ENCODE measurements around the gene KRTAP13-4.

KRTAP13-4 gene, protein sequence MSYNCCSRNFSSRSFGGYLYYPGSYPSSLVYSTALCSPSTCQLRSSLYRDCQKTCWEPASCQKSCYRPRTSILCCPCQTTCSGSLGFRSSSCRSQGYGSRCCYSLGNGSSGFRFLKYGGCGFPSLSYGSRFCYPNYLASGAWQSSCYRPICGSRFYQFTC

DNA sequence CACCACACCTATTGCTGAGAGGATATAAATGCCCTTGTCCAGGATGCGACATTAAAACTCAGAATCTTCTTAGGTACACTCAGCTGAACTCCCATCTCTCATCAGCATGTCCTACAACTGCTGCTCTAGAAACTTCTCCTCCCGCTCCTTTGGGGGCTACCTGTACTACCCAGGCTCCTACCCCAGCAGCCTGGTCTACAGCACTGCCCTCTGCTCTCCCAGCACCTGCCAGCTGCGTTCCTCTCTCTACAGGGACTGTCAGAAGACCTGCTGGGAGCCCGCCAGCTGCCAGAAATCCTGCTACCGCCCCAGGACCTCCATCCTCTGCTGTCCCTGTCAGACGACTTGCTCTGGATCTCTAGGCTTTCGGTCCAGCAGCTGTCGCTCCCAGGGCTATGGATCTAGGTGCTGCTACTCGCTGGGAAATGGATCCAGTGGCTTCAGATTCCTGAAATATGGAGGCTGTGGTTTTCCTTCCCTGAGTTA, at the start of gene KRTAP13-4:
KRTAP13-4 (plus strand) TSS at position 51 of the 486 bp plus-strand sequence; CDS start at position 107, 56 bp downstream.
- no peak for DNase-seq

DNA sequence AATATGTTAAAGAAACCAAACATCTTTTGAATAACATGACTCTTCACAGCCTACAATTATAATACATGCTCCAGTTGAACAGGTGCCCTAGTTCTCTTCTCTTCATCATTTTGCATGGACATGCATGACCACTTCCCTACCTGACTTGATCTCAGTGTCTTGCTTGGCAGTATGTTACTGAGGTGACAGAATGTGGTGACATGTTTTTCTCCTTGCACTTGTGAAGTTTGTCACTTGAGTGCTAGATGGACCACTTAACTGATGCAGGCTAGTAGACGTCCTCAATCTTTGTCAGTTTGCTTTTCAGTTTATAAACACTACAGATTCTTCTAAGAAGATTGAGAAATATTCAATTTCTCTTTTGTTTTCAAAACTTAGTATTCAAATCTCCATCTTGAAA, 47.8 kb upstream of the KRTAP13-4 start:
- no peak for DNase-seq

DNA sequence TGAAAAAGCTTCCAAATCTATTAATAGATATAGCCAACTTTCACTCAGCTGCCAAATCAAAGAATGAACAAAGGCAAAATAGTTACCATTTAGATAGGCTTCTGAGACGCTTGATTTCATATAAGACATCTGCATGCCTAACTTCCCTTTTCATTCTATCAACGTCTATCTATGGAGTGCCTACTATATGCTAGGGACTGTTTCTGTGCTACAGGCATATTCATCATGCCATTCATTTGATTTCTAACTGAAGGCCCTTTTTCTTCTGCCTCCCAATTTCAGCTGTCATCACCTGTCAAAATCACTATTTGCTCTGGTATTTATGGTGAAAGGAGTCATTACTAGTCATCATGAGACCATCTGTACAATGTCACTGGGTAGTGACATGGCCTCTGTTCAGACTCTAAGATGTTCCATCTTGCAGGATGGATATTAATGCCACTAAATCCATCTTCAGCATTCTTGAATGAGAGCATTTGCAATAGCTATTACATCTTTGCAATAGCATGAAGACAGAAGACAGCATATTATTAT, 38.5 kb upstream of the KRTAP13-4 start:
- no peak for DNase-seq

DNA sequence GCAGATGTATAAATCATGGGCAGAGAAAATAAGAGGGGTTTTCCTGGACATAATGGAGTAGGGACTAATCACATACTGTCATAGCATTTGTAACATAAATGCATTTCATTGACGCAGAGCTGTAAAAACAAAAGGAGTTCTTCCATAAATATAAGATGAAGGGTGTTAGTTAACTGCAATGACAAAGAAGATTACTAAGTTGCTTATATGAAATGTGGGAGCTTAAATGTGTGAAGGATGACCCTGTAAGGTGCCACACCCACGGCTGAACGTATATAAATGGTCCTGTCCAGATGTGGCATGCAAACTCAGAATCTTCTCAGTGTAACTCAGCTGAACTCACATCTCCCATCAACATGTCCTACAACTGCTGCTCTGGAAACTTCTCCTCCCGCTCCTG, 34.3 kb upstream of the KRTAP13-4 start, which contains the start of gene KRTAP13-1:
KRTAP13-1 (plus strand) TSS at position 301 of the 400 bp plus-strand sequence; CDS start at position 357, 56 bp downstream.
- no peak for DNase-seq

DNA sequence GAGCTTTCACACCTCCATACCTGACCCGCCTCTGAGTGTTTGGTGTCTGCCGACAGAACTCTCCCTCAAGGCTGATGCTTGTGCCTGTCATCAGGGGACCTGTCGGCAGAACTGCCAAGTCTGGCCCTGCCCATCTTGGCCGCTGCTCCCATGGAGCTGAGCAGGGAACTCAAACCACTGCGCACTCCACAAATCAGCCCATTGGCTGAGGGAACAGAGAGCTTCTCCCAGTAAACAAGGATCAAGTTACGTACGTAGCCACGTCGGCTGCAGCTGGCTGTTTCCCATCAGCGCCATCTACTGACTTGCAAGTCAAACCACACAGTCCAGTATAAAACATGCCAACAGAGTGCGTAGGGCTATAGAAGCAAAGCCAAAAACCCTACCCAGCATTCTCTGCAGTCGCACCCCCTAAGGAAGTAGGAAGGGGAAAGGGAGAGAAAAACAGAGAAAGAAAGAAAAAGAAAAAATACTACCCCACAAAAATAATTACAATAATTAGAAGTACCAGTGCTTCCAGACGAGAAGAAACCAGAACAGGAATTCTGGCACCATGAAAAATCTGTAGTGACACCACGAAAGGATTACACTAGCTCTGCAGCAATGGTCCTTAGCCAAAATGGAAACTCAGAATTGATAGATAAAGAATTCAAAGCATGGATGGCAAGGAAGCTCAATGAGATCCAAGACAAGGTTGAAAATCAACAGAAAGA, 21.1 kb upstream of the KRTAP13-4 start:
- DNase-seq, result peak; percentile 6

DNA sequence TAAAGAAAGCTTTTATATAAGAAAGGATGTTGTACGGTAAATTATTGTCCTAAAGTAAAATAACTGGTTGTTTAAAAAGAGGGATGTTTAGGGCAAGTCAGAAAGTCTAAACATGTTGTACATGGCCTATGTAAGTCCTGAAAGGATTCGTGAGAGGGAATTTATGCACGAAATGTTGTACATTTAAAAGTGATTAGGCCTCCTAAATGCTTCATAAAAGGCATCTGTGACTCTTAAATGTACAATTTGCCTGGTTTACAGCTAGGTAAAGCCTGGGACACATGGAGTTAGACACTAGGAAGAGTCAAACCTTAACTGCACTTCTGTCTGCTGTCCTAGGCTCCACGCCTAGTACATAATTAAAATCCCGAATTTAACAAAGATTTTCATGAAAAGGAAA, 14.0 kb upstream of the KRTAP13-4 start:
- no peak for DNase-seq

DNA sequence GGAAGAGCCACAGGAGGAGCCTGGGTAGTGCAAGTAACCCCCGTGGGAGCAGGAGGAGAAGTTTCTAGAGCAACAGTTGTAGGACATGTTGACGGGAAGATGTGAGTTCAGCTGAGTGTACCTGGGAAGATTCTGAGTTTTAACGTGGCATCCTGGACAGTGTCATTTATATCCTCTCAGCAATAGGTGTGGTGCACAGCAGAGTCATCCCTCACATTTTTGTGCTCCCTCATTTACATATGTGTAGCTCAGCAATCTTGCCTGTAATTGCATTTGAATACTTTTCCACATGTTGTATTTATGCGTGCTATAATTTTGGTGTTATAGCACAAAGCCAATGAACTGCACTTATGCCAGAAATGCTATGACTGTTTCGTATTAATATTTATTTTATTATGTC, 4.2 kb upstream of the KRTAP13-4 start, which contains the start of gene KRTAP13-3:
KRTAP13-3 (minus strand) TSS at position 101 of the 400 bp plus-strand sequence; CDS start at position 87, 14 bp downstream.
- no peak for DNase-seq

DNA sequence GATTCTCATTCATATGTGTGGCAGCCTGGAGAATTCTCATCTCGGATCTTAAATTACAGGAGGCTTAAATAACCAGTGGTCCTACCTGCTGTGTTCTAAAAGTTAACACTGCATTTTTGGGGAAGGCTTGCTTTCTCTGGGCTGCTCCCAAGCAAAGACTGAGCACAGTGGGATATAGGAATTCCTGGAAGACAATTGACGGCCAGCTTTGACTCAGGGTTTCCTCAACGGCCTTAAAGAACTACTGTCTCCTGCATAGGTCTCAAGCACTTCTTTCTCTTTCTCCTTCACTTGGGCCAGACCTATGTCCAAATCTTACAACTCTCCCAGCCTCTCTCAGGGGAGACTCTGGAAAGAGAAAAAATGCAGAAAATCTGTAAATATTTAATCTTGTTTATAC, 3.3 kb upstream of the KRTAP13-4 start:
- DNase-seq, result no peak

DNA sequence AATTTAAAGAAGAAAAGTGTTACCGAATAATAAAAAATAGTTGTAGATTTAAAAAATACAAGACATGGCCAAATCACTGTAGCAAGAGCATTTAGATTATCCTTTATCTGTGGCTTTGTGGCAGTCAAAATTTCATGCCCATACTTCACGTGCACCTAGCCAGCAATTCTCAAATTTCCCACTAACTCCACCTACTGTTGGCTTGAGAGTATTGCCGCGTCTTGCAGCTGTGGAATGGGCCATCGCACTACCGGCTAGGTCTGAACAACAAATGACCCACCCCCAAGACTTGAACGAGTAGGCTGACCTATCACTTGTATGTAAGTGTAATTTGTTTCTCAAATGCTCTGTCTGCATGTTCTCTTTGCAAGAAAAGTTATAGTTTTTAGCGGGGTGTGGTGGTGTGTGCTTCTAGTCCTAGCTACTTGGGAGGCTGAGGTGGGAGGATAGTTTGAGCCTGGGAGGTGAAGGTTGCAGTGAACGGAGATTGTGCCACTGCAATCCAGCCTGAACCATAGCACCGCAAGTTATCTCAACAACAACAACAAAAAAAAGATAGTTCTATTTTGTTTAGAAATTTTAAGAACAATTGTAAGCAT, 4.1 kb downstream of the KRTAP13-4 start:
- DNase-seq, result no peak

DNA sequence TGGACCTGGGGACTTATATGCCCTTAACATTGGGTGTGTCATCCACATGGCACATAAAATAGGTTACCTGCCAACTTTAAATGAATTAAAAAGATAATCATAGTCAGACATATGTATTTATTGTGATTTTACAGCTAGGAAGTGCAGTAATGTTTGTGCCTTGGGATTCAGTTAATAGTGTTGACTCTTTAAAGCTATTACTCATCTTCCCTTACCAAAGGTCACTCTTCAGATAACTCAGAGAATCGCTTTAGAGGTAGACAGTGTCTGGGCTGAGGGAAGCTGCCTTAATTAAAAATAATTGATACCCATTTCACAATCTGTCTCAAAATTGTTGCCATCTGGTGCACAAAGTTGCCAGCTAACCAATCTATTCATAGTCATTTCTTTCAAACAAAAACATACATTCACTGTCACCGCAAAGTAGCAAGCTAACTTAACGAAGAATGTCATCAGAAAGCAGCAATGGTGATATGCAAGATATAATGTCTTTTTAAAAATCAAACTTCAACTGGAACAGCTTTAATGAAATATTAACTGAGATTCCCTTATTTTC, 7.1 kb downstream of the KRTAP13-4 start:
- no peak for DNase-seq

DNA sequence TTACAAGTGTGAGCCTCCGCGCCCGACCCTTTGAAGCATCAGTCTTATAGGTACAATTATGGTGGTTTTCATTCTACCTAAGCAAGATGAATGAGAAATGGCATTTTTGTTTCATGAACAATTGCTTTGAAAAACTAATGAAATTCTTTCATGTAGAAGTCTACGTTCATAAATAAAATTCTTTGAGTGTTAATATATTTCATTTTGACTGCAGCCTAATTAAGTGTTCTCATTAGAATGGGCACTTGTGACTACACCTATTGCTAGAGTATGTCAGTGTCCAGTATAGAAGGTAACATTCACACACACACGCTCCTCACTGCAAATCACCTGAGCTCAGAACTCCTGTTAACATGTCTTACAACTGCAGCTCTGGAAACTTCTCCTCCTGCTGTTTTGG, 10.0 kb downstream of the KRTAP13-4 start, which contains the start of gene KRTAP15-1:
KRTAP15-1 (plus strand) TSS at position 301 of the 400 bp plus-strand sequence; CDS start at position 354, 53 bp downstream.
- DNase-seq, result no peak

DNA sequence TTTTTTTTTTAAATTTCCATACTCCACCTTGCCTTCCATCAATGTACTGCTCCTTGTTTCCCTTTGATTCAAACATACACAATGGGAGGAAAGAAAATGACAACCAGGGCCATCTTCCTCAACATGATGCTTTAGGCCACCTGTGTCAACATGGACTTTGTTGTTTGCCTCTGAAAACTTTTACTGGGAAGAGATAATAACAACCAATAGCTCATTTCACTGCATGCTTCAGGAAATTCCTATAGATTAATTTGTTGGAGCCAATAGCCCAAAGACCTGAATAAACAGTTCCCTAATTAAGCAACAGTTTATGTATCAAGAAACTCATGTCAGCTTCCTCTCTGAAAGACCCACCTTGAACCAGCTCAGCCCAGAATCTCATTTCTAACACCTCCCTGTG, 13.2 kb downstream of the KRTAP13-4 start:
- DNase-seq, result no peak

DNA sequence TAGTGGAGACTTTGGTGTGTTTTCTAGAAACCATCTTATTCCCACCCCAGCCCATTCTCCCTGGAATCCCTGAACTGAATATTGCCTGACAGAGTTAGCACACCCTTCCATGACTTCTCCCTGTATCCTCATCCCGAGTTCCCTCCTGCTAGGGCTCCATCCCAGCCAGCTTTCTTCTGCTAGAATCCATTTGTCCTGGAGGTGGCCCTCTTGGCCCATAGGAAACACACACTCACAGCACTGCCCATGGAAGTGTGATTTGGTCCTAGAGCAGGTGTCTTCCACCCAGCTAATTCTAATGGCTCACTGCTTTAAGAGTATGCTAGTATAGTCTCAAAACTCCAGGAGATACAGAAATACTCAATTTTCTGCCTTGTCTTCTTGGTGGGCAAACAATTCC, 14.2 kb downstream of the KRTAP13-4 start:
- no peak for DNase-seq

DNA sequence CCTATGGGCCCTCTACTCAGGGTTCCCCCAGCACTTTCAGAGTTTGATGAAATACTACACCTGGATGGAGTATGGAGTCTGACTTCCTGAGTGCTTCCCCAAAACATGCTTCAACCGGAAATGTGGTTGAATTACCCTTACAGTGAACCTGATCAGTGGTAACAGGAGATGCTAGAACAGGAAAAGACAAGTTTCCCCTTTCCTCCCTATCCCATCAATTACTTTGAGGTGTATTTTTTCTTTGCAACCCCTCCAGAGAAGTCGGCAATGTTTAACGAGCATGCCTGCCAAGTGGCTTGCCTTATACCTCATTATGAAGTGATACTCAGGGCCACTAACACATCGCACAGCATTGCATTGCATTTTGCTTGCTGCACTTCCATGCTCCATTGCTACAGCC, 17.0 kb downstream of the KRTAP13-4 start:
- DNase-seq, result no peak

DNA sequence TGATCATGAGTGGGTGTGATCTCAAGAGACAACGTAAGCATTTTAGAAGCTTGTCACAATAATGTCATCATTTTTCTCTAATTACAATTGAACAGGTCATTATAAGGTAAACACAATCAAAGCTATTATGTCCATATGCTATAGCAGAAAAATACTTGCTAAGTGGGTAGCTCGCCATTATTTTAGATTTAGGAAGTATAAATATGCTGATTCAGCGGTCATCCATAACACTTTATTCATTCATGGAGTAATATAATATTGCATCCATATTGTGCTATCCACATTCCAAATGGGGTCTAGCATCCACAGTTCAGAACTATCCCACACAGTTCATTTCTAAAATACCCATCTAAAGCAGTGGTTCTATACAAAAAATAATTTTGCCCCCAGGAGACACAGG, 18.5 kb downstream of the KRTAP13-4 start:
- no peak for DNase-seq

DNA sequence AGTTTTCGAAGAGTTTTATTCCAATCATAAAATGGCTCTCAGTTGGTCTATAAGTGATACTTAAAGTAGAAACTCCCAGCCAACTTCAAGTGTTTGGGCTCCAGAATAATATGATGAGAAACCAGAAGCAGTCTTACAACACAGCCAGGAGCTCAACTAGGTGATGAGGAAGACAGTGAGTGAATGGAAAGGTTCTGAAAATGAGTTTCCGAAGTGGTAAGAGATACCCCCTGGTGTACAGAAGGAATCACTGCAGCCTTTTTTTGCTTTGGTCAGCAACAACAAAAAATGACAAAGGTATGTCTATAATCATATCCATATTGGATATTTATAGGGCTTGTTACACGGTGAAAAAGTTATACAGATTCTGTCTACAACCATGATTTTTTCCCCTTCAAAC, 33.7 kb downstream of the KRTAP13-4 start:
- no peak for DNase-seq

DNA sequence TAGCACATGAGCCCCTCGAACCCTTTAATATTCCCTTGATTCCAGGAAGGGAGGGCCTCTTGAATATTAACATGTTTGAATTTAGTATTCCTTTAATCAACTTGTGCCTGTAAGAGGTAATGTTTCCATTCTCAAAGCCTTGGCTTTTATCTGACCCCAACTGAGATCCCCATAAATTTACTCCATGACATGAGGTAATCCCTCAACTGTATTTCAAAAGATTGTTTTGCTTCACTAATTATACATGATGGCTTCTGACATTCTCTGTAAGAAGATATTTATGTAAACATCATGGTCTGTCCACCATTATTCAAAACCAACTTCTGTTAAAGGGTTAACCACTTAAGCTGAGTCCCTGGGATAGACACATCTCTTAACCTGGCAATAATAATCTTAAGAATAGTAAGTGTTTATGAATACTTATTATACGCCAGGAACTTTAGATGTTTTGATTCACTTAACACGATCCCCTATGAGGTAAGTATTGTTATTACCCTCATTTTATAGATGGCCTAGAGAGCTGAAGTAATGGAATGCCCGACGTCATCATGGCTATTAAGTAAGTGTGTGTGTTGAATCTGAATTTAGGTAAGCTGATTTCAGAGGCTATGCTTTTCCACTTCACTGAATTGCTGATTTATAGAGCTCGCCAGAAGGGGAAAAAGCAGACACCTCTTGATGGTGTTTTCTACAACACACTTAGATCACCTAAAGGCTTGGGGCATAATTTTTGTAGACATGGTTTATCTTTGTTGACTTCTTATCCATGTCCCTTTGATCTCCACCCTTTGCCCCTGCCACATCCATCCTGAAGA, 39.1 kb downstream of the KRTAP13-4 start:
- DNase-seq, result no peak

DNA sequence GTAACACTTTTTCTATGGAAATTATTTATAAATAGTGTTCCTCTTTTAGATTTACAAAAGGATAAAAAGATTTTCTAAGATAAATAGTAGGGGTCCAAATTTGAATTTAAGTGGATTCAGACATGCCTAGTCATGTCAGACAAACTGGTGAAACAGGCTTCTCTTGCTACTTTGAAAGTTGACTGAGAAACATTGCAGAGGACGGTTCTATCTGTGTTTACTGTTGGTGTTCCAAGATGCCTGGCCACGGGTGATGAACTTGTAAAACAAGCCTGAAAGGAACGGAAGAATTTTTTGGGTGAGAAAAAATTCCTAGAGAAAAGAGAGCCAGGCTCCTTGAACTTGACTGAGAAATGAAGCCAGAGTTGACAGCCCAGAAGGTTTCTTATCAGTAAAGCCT, 48.0 kb downstream of the KRTAP13-4 start:
- no peak for DNase-seq

DNA sequence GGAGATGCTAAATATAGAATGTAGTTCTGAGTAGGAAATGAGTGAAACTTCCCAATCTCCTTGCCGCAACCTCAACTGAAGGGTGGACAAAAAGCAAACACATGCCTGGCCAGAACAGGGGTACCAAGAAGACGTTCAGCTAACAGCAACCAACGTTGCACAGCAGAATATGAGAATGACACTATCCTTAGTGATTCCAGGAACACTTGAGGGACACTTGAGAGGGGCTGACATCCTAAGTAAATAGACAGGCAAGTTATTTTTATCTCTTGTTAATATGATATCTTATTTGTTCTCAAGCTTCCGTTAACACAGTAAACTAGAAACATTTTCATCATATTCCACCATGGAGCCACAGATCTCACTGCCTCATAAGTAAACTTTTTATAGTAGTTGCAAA, 49.2 kb downstream of the KRTAP13-4 start:
- no peak for DNase-seq

DNA sequence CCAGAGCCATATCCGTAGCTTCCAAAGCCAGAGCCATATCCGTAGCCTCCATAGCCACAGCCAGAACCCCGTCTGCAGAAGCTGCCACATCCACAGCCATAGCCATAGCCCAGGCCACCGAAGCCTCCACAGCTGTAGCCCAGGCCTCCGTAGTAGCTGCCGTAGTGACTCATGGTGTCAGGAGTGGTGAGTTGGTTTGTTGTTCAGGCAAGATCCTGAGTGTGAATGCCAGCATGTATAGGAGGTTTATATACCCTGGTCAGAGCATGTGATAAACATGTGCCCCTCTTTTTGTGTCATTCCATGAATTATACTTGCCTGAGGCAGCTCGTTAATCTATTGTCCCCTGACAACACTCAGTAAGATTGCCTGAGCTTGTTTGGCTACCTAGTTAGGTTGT, 50.1 kb downstream of the KRTAP13-4 start, which contains the start of gene KRTAP19-1:
KRTAP19-1 (minus strand) TSS at position 223 of the 400 bp plus-strand sequence; CDS start at position 173, 50 bp downstream.
- no peak for DNase-seq
